T47D (cell line): ENCODE measurements around the gene NDFIP2.

Experiments
- DNase-seq, 2 experiments: peaks; one replicate each; pipeline versions ENCODE4 v3.0.0 to v3.0.0-alpha.2; 2011 to 2012; ENCODE audit warnings: low read depth in 1 of 2, low spot score in 1 of 2
- JUND ChIP-seq: IDR thresholded peaks from 2 replicates; pipeline ENCODE4 v1.6.1; 2012; ENCODE audit warnings: low read depth
- in situ Hi-C: cut with HindIII; loops from 2 replicates; pipeline ENCODE4 v1.10.0; 2016; ENCODE audit warnings: low sequenced_read_pairs, low pct_unique_long_range_greater_than_20kb

NDFIP2 gene

DNA sequence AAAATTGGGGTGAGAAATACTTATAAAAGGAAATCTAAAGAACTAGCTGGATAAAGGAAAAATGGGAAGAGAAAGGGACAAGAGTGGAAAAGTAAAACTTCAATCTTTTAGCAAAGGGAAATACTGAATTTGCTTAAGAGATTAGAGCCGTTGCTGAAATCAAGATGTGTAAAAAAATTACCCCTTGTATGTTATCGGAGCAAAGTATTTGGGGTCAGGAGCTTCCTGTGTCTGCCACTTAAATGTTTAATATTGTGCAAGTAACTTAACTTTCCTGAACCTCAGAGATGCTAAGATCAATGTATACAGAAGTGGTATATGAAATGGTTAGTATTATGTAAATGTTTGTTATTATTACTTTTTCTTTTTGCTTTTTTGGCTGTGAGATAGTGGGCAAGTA lies 51.6 kb downstream of the NDFIP2 start:
- no peak for TF ChIP-seq JUND
- in situ Hi-C loops: no loop called here
- DNase-seq: no peak

DNA sequence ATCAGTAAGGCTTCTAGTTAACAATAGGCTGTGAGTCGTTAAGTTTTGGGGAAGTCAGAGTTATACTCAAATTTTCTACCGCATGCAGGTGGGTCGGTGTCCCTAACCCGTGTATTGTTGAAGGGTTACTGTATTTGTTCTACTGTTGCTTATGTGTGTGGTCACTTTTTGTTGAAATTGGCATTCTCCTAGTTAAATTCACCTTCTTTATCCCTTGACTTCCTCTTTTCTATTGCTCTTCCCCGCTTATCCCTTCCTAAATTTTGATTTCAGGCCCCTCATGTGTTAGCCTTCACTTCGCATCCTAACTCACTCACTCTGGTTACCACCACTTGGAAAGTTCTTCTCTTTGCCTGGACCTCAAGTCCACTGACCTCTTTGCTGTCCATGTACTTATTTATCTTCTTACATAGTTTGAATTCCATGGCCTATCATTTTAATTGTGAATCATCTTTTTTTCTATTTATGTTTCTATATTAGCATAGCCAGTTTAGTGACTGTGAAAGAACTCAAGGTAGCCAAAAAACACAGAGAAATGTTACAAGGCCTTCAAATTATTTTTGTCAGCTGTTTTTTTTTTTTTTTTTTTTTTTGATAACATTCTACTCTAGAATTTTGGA lies 52.9 kb downstream of the NDFIP2 start:
- DNase-seq: no peak
- TF ChIP-seq JUND: no peak
- in situ Hi-C loops: no loop called here

DNA sequence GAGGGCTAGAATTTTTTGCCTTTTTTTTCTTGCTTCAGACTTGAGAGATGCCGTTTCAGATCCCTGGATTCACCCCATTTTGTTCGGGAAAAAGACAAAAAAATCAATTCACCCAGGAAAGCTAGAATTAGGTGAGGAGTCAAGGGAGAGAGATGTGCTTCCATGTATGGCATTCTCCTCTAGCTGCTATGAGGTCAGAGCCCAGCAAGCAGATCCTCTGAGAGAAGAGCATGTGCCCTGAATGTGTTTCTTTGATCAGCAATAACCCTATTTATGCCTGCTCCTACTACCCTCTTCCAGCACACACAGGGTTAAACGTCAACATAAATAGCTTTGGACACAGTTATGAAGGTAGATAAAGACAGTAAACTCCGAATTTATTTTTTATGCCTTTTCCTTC lies 53.6 kb downstream of the NDFIP2 start:
- DNase-seq: no peak
- TF ChIP-seq JUND: no peak
- in situ Hi-C loops: no loop called here

DNA sequence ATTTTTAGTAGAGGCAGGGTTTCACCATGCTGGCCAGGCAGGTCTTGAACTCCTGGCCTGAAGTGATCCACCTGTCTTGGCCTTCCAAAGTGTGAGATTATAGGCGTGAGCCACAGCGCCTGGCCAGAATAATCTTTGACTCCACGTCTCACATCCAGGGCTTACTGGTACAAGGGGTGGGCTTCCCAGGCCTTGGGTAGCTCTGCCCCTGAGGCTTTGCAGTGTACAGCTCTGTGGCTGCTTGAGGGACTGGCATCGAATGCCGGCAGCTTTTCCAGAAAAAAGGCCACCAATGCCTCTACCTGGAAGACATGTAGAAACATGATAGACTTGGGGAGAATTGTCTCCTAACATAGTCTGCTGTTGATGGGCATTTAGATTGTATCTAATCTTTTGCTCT lies 57.8 kb downstream of the NDFIP2 start:
- no peak for TF ChIP-seq JUND
- DNase-seq: no peak
- in situ Hi-C loops: no loop called here

DNA sequence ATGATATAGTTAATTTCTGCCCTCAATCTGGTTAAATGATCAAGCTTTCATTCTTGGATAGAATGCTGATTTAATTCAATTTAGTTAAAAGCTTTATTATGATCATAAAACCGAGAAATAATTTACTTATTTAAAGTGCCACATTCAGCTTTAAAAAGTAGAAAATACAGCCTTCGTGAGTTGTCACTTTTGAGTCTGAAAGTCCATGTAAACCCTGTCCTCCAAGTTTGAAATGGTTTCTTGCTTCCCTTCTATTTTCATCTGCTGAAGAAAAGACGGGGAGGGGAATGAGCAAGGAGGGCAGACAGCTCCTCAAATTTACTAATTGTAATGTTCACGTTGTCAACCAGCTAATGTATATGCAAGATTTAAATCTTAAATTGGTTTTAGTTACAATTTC lies 59.5 kb downstream of the NDFIP2 start:
- in situ Hi-C loops: no loop called here
- DNase-seq: no peak
- no peak for TF ChIP-seq JUND

DNA sequence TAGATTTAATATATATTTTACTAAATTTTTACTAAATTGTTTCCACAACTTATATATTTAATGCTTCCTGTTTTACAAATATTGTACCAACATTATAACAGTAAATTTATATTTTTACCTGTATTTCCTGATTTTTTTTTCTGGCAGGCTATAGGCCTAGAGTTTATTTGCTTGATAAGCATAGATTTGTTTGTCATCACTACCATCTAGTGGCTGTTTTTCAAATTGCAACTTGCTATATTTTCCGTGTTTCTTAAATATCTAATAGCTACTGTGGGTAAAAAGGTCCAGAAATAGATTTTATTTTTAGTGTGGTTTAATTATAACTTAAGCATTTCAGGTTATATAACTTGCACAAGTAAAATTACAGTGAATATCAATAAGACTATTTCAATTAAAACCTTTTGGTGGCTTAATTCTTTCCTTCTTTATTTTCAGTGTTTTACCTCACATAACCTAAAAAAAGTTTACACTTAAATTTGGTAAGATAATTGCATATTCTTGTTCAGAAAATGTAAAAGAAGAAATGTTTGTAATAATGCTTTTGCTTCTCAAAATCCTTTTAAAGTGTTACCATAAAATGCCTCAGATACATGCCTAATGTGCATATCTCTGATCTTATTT lies 60.6 kb downstream of the NDFIP2 start:
- in situ Hi-C loops: no loop called here
- peak in 1 of 2 experiments; percentile 65 for DNase-seq
- TF ChIP-seq JUND: no peak

DNA sequence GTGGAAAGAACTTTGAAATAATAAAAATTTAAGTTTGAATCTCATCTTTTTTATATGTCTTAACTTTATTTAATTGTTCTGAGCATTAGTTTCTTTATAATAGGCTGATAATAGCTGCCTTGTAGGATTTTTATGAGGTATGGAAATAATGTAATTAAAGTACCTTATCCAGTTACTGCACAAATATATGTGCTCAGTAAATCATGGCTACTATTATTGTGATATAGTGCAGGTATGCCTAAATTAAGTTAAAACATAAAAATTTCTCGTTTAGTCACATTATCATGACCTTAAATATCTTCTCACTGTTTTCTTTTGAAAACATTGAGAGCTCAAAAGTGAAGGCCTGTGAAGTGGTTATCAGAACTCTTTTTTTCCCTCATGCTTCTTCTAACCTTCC lies 62.9 kb downstream of the NDFIP2 start:
- TF ChIP-seq JUND: no peak
- no peak for DNase-seq
- in situ Hi-C loops: no loop called here

DNA sequence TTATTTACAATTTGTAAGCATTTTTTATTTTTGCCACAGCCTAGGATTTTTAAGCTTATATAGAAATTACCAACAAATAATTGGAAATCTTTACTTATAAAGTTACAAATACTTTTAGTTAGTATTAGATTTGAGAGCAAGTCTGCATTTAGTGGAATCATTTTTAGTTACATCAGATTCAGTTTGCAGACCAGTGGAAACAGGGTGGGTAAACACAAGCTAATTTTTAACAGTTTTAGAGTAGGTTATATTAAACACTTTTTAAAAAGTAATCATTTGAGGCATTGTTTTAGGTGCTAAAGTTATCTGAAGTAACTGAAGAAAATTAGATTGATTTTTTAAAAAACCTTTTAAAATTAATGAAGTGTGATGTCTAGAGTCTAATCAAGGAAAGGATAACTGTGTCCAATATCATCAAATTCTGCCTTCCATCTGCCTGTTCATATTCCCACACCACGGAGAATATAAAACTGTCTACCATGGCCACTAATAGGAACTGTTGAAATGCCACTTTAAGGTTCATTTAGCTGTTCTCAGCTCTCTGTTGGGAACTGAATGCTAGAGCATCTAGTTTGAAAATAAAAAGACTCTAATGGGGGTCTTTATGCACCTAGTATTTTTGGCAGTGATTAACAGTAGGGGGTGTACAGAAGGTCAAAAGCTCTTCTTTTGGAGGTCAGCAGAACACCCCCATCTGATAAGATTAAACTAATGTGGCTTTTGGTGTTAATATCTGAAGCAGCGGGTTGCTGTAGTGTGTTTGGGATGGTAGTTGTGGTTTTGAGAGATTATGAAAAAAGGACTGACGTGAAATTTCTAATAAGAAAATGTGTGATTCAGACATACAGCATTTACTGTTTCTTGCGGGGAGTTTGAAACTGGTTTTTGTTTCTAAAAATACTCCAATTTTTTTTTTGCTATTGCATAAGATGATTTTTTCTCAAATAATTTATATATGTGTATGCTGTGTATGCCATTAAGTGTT lies 66.5 kb downstream of the NDFIP2 start:
- no peak for TF ChIP-seq JUND
- in situ Hi-C loops: no loop called here
- DNase-seq: no peak

DNA sequence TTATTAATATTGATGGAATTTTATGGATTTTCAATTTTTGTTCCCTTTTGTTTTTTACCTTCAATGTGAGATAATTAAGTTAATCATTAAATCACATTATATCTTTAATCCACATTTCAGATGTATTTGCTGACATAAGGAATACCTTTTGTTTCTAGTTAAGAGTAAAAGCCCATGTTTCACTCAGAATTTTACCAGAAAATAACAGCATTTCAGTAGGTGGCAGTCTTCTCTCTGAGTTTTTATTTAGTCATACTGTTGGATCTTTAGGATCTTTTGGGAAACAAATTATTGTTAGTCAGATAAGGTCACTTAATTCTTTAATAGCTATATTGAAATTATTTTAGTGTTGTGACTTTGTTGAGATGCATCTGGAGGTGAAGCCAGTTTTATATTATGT lies 67.9 kb downstream of the NDFIP2 start:
- in situ Hi-C loops: no loop called here
- no peak for TF ChIP-seq JUND
- peak in 1 of 2 experiments; percentile 4 for DNase-seq

DNA sequence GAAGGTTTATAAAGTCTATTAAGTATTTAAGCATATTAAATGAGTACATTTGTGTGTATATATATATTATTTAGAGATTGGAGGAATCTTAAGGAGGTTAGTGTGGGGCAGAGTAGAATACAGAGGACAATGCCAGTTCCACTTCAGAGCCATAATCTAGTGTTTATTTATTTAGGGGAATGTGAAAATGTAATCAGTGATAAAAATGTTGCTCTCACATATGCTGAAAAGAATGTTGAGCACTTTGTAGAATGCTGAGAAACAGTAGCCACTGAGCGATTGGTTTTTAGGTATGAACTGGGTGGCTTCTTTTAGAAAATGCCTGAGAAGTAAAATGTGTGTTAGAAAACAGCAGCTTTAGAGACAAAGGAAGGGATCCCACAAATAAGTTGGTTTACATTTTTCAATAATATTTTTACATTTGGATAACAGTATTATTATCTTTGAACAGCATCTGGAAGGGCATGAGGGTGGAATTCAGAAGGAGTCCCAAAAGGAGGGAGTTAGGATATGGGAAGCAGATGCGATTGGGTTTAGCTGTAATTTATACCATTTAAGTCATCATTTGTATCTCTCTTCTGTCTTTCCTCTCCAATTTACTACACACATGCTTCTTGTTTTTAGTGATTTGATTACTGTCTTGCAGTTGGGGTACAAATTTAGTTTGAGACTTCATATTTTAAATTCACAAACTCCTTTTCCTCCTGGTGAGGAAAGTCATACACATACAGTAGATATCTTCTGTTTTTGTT lies 68.6 kb downstream of the NDFIP2 start:
- TF ChIP-seq JUND: no peak
- in situ Hi-C loops: no loop called here

DNA sequence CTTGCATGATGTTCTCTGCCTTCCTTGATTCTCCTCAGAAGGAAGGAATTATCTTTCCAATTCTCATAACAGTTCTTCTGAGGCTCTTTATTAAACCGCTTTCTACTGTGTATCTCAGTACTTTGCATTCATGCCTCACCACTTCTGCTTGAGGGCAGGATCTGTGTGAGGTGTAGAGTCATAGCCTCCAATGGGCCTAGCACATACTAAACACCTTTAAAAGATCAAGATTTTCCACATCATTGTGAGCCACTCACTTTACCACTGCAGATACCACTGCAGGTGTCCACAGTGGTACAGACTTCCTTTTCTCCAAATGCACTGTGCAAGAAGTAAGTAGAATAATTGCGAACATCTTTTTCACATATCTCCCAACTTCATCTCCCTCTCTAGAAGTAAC lies 76.7 kb downstream of the NDFIP2 start:
- in situ Hi-C loops: no loop called here
- no peak for TF ChIP-seq JUND
- DNase-seq: no peak

More for the DNA sequence above, 68.6 kb downstream of the NDFIP2 start:
- DNase-seq: no peak

DNA sequence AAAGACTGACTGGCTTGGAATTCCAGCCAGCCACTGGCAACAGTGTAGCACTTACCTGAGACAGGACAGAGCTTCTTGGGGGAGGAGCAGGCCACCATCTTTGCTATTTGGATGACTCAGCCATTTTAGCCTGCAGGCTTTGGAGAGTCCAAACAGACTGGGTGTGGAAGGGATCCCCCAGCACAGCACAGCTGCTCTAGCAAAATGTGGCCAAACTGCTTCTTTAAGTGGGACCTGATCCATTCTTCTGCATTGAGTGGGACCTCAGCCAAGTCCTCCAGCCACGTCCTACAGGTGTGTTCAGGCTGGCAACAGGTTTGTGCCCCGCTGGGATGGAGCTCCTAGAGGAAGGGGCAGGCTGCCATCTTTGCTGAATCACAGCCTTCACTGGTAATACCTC lies 80.0 kb downstream of the NDFIP2 start:
- DNase-seq: no peak
- in situ Hi-C loops: no loop called here
- no peak for TF ChIP-seq JUND
